ENCODE data around the gene CLDN3.
"Not testable (repeated sequence)": the region's sequence is repeated elsewhere in the genome, so short reads cannot be mapped to it uniquely, and the experiment has no call there.

CLDN3 gene

DNA sequence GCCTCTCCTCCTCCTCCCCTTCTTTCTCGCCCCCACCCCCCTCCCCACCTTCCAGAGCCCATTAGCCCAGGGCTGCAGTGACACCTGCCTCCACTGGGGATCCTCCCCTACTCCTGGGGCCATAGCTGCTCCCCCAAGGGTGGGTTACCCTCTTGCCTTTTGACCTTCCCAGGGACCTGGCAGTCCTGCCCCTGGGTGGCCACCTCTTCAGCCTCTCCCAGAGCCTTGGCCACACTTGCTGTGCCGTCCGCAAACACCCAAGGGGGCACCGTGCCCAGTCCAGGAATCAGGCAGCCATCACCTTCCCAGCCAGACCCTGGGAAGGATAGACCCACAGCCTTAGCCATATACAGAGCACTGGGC is 40.9 kb upstream of the CLDN3 start:
- Histone ChIP-seq H3K36me3 (no peaks in the 10 kb centered on the region), H3K27me3 (peaks cover 5% of the 10 kb centered on the region), H3K9me3 (no peaks in the 10 kb centered on the region), H3K27ac (no peak overlapping the region), H3K4me1 (ENCODE audit: control insufficient read depth in 1 of 2, insufficient read depth in 1 of 2, low read depth in 1 of 2, low read length in 1 of 2) (no peaks in the 10 kb centered on the region), H3K4me3 (ENCODE audit: low read depth in 1 of 2, low read length in 1 of 2) (no peak overlapping the region)
- TF ChIP-seq CTCF (IDR thresholded peaks at IDR 0.05) = no peak

DNA sequence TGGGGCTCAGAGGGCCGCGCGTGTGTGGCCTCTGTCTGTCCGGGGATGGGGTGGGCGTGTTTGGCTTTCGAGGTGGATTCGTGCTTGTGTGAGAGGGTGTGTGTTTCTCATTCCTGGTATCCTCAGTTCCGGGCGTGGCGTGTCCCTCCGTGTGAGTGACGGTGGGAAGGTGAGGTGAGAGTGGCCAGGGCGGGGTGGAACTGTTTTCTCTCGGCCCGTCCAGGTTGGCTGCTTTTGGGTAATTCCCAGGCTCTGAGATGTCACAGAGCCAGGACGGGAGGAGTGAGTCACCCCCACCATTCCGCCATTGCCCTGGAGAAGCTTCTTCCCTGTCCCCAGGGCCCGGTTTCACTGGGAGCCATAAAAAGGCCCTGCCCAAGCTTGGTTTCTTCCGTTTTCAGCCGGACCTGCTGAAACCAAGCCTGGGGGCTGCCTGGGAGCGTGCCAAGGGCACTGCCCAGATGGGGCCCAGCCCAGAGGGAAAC is 39.4 kb upstream of the CLDN3 start:
- H3K9me3 ChIP-seq = no peaks in the 10 kb centered on the region
- H3K4me3 ChIP-seq (ENCODE audit: low read depth in 1 of 2, low read length in 1 of 2) = no peak overlapping the region
- H3K27ac ChIP-seq = no peak overlapping the region
- peaks cover 5% of the 10 kb centered on the region for H3K27me3 ChIP-seq
- no peak for TF ChIP-seq CTCF (IDR thresholded peaks at IDR 0.05)
- H3K36me3 ChIP-seq = no peaks in the 10 kb centered on the region
- no peaks in the 10 kb centered on the region for H3K4me1 ChIP-seq (ENCODE audit: control insufficient read depth in 1 of 2, insufficient read depth in 1 of 2, low read depth in 1 of 2, low read length in 1 of 2)

- TF ChIP-seq CTCF (IDR thresholded peaks at IDR 0.05) = no peak
- Histone ChIP-seq H3K27me3 (peaks cover under 1% of the 10 kb centered on the region), H3K4me1 (ENCODE audit: control insufficient read depth in 1 of 2, insufficient read depth in 1 of 2, low read depth in 1 of 2, low read length in 1 of 2) (no peaks in the 10 kb centered on the region), H3K9me3 (no peaks in the 10 kb centered on the region), H3K27ac (no peak overlapping the region), H3K36me3 (no peaks in the 10 kb centered on the region), H3K4me3 (ENCODE audit: low read depth in 1 of 2, low read length in 1 of 2) (no peak overlapping the region)
These were observed 32.4 kb upstream of the CLDN3 start for GRCh38 chr7:73802459-73802858.

DNA sequence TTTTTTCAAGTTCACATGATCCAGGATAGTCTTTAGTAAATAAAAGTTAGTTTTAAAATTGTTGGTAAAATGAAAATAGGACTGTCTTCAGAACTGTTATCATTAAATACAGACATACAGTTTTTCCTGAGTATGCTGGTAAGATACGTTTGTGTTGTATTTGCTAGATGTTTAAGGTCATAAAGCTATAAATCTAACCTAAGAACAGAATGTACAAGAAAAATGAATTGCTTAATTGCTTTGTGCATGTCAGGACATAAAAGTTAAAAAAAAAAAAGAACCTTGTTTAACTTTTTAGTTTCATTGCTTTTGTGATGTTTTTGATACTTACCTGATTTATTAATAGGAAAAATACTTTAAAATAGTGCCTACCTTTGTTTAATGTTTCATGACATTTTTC is 31.5 kb upstream of the CLDN3 start:
- H3K4me1 ChIP-seq (ENCODE audit: control insufficient read depth in 1 of 2, insufficient read depth in 1 of 2, low read depth in 1 of 2, low read length in 1 of 2) = no peaks in the 10 kb centered on the region

DNA sequence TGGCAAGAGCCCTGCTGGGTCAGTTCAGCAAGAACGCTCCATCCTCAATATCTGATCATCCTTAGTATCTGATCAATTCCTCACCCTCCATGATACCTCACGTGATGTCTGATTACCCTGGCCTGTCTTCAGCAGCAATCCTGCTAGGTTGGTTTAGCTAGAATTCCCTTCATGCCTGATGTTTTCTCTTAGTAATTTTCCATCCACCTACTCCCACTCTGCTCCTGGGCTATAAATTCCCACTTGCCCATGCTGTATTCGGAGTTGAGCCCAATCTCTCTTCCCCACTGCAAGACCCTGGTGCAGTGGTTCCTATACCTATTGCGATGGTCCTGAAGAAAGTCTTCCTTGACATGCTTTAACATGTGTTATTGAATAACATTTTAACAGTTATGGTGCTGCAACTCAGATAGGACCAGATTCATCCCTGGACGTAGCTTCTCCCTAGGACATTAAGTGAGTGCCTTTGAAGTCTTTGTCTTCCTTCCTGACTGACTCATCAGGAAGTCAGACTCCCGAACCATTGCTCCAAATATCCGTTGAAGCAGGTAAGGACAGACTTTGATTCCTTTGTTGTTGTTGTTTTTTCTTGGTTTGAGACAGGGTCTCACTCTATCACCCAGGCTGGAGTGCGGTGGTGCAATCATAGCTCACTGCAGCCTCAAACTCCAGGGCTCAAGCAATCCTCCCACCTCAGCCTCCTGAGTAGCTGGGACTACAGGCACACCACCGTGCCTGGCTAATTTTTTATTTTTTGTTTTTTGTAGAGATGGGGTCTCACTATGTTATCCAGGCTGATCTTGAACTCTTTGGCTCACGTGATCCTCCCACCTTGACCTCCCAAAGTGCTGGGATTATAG is 29.4 kb upstream of the CLDN3 start:
- Histone ChIP-seq H3K36me3 (no peaks in the 10 kb centered on the region), H3K27ac (no peak overlapping the region), H3K4me3 (ENCODE audit: low read depth in 1 of 2, low read length in 1 of 2) (no peak overlapping the region), H3K9me3 (no peaks in the 10 kb centered on the region), H3K27me3 (no peaks in the 10 kb centered on the region), H3K4me1 (ENCODE audit: control insufficient read depth in 1 of 2, insufficient read depth in 1 of 2, low read depth in 1 of 2, low read length in 1 of 2) (no peaks in the 10 kb centered on the region)
- no peak for TF ChIP-seq CTCF (IDR thresholded peaks at IDR 0.05)

More for the DNA sequence above, 31.5 kb upstream of the CLDN3 start:
- Histone ChIP-seq H3K36me3 (no peaks in the 10 kb centered on the region), H3K9me3 (no peaks in the 10 kb centered on the region), H3K27me3 (no peaks in the 10 kb centered on the region), H3K4me3 (ENCODE audit: low read depth in 1 of 2, low read length in 1 of 2) (no peak overlapping the region), H3K27ac (no peak overlapping the region)
- TF ChIP-seq CTCF (IDR thresholded peaks at IDR 0.05) = no peak

- not testable (repeated sequence) for H3K36me3 ChIP-seq; H3K9me3 ChIP-seq; H3K27ac ChIP-seq; H3K4me1 ChIP-seq (ENCODE audit: control insufficient read depth in 1 of 2, insufficient read depth in 1 of 2, low read depth in 1 of 2, low read length in 1 of 2); H3K27me3 ChIP-seq; H3K4me3 ChIP-seq (ENCODE audit: low read depth in 1 of 2, low read length in 1 of 2)
These were observed 27.1 kb upstream of the CLDN3 start for GRCh38 chr7:73797176-73797575.

DNA sequence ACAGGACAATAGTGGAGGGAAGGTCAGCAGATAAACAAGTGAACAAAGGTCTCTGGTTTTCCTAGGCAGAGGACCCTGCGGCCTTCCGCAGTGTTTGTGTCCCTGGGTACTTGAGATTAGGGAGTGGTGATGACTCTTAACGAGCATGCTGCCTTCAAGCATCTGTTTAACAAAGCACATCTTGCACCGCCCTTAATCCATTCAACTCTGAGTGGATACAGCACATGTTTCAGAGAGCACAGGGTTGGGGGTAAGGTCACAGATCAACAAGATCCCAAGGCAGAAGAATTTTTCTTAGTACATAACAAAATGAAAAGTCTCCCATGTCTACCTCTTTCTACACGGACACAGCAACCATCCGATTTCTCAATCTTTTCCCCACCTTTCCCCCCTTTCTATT is 26.6 kb upstream of the CLDN3 start:
- not testable (repeated sequence) for H3K27me3 ChIP-seq; H3K4me1 ChIP-seq (ENCODE audit: control insufficient read depth in 1 of 2, insufficient read depth in 1 of 2, low read depth in 1 of 2, low read length in 1 of 2)

DNA sequence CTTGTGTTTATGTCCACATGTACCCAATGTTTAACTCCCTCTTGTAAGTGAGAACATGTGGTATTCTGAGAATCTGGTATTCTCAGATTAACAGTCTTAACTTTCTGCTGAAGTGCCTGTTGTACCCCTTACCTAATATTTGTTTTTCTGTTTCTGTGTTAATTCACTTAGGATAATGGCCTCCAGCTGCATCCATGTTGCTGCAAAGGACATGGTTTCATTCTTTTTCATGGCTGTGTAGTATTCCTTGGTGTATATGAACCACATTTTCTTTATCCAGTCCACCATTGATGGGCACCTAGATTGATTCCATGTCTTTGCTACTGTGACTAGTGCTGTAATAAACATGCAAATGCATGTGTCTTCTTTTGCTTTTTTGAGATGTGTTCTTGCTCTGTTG is 25.1 kb upstream of the CLDN3 start:
- H3K4me1 ChIP-seq (ENCODE audit: control insufficient read depth in 1 of 2, insufficient read depth in 1 of 2, low read depth in 1 of 2, low read length in 1 of 2); H3K9me3 ChIP-seq; H3K27ac ChIP-seq; H3K27me3 ChIP-seq; H3K36me3 ChIP-seq; H3K4me3 ChIP-seq (ENCODE audit: low read depth in 1 of 2, low read length in 1 of 2): not testable (repeated sequence)

More for the DNA sequence above, 26.6 kb upstream of the CLDN3 start:
- not testable (repeated sequence) for H3K9me3 ChIP-seq; H3K27ac ChIP-seq; H3K4me3 ChIP-seq (ENCODE audit: low read depth in 1 of 2, low read length in 1 of 2); H3K36me3 ChIP-seq

- H3K4me3 ChIP-seq (ENCODE audit: low read depth in 1 of 2, low read length in 1 of 2); H3K36me3 ChIP-seq; H3K27ac ChIP-seq; H3K27me3 ChIP-seq; H3K9me3 ChIP-seq; H3K4me1 ChIP-seq (ENCODE audit: control insufficient read depth in 1 of 2, insufficient read depth in 1 of 2, low read depth in 1 of 2, low read length in 1 of 2): not testable (repeated sequence)
These were observed 21.2 kb upstream of the CLDN3 start for GRCh38 chr7:73791170-73791690.
